HepG2 (cell line): ENCODE results near the gene HMGN4. TPM values are rescaled to one million over a fixed set of nuclear protein-coding genes. Genes with fewer than 3 reads are reported as not detected.
A peak's percentile ranks its signal among the peaks of the same experiment; 100 is the strongest.

ENCODE experiments used
- ARID5B ChIP-seq: IDR thresholded peaks from 2 replicates; pipeline ENCODE4 v1.4.0; 2020; ENCODE audit warnings: mild to moderate bottlenecking, missing genetic modification reagents
- BRF2 ChIP-seq: sonication (generic); formaldehyde crosslinking; IDR thresholded peaks from 2 replicates; pipeline ENCODE4 v1.8.1; 2022; ENCODE audit warnings: mild to moderate bottlenecking, missing genetic modification reagents
- CEBPG ChIP-seq: IDR thresholded peaks from 2 replicates; pipeline ENCODE4 v1.6.1; 2016
- CERS6 ChIP-seq: sonication (generic); formaldehyde crosslinking; IDR thresholded peaks from 2 replicates; pipeline ENCODE4 v1.5.0; 2020; ENCODE audit warnings: missing genetic modification reagents
- DMTF1 ChIP-seq: sonication (generic); formaldehyde crosslinking; IDR thresholded peaks from 2 replicates; pipeline ENCODE4 v1.4.0; 2020; ENCODE audit warnings: mild to moderate bottlenecking, missing genetic modification reagents
- HHEX ChIP-seq: IDR thresholded peaks from 2 replicates; pipeline ENCODE4 v1.6.1; 2016; ENCODE audit warnings: control low read depth
- HIVEP1 ChIP-seq: sonication (generic); formaldehyde crosslinking; IDR thresholded peaks from 2 replicates; pipeline ENCODE4 v1.4.0; 2020; ENCODE audit warnings: mild to moderate bottlenecking, missing genetic modification reagents
- MBNL3 ChIP-seq: fragments of 250-450 bp; sonication (Bioruptor Pico); conservative IDR thresholded peaks from 2 replicates; pipeline ENCODE4 v1.8.0; 2022; ENCODE audit warnings: mild to moderate bottlenecking, inconsistent platforms
- POGK ChIP-seq: sonication (generic); formaldehyde crosslinking; conservative IDR thresholded peaks from 2 replicates; pipeline ENCODE4 v1.8.0; 2022; ENCODE audit warnings: mild to moderate bottlenecking, moderate library complexity, missing genetic modification reagents
- PRPF4 ChIP-seq: fragments of 200-400 bp; formaldehyde crosslinking; IDR thresholded peaks from 2 replicates; pipeline ENCODE4 v1.6.1; 2016; ENCODE audit warnings: low read length, low read depth; ENCODE audit not compliant: poor library complexity, severe bottlenecking
- TEAD3 ChIP-seq: optimal IDR thresholded peaks from 2 replicates; pipeline ENCODE3; 2016; ENCODE audit warnings: borderline replicate concordance
- ZBTB49 ChIP-seq: sonication (generic); formaldehyde crosslinking; IDR thresholded peaks from 2 replicates; pipeline ENCODE4 v1.4.0; 2020; ENCODE audit warnings: missing genetic modification reagents, borderline replicate concordance
- ZNF234 ChIP-seq: sonication (generic); formaldehyde crosslinking; conservative IDR thresholded peaks from 2 replicates; pipeline ENCODE4 v1.5.1; 2020; ENCODE audit warnings: mild to moderate bottlenecking, missing genetic modification reagents
- ZNF382 ChIP-seq: sonication (generic); formaldehyde crosslinking; IDR thresholded peaks from 2 replicates; pipeline ENCODE4 v1.5.0; 2020; ENCODE audit warnings: missing genetic modification reagents, mild to moderate bottlenecking, borderline replicate concordance
- ZNF709 ChIP-seq: sonication (generic); formaldehyde crosslinking; IDR thresholded peaks from 2 replicates; pipeline ENCODE4 v1.5.0; 2020; ENCODE audit warnings: mild to moderate bottlenecking, missing genetic modification reagents
- polyA plus RNA-seq, 8 experiments: library from polyadenylated mRNA; depleted of rRNA in 3 of 8; stranded (reverse) in 7 of 8; unstranded in 1 of 8; fragments of >200 nt; fragmentation: Illumina TruSeq in 4 of 8; extraction: Trizol in 4 of 8; gene quantifications; 2 replicates each; pipeline versions ENCODE4 v1.2.1 to v1.2.3, GENCODE V29; 2011 to 2016; ENCODE audit warnings: low read depth in 4 of 8, missing spikeins in 1 of 8, mixed read lengths in 1 of 8; ENCODE audit not compliant: insufficient read depth in 1 of 8
- total RNA-seq, 5 experiments: library from RNA; depleted of rRNA; stranded (reverse); fragments of >200 nt; fragmentation: Illumina TruSeq; extraction: Trizol; gene quantifications; 2 replicates each; pipeline ENCODE4 v1.2.3, GENCODE V29; 2016; ENCODE audit warnings: low read depth in 1 of 5

The HMGN4 gene
- total and polyA plus RNA-seq, 2 of the 13 experiments (the other 11 are each of a cell fraction or from before 2014, with no cell fraction given): 39.9 to 52.1 TPM

GRCh38 chr6:26516481-26517427, 21.4 kb upstream of the HMGN4 start (continued):
- TF ChIP-seq DMTF1 (no peak), TEAD3 (CRISPR knock-in tag) (peak; percentile 27), ARID5B (CRISPR knock-in tag) (peak; percentile 90), HIVEP1 (CRISPR knock-in tag) (no peak), BRF2 (CRISPR knock-in tag) (no peak), POGK (CRISPR knock-in tag) (0 out of 2 replicates have a peak, but pooled peaks have one; percentile 20), ZNF709 (no peak), CERS6 (no peak), MBNL3 (CRISPR knock-in tag) (no peak), PRPF4 (no peak), HHEX (CRISPR knock-in tag) (no peak), ZBTB49 (CRISPR knock-in tag) (no peak), ZNF382 (CRISPR knock-in tag) (no peak), CEBPG (CRISPR knock-in tag) (peak; percentile 74), ZNF234 (CRISPR knock-in tag) (no peak)
